Body of pancreas (tissue), 4 donors: Measurements from ENCODE around the gene OR2A42.
"Not testable (repeated sequence)": the region's sequence is repeated elsewhere in the genome, so short reads cannot be mapped to it uniquely, and the experiment has no call there.

ENCODE experiments used
- CTCF ChIP-seq, 7 experiments: fragments of 450-650 bp in 4 of 7; fragments of 200-600 bp in 3 of 7; sonication (generic) in 3 of 7; IDR thresholded peaks; one replicate each; pipeline ENCODE4 v1.5.1; 2016 to 2019; ENCODE audit warnings: antibody characterized with exemption in 7 of 7
- POLR2A ChIP-seq, 3 donors: fragments of 450-650 bp; IDR thresholded peaks; one replicate each; pipeline ENCODE4 v1.6.1; 2016; ENCODE audit warnings: antibody characterized with exemption in 3 of 3, mild to moderate bottlenecking in 2 of 3

GRCh38 chr7:144262128-144262527 lies 22.7 kb upstream of the OR2A42 start:
- TF ChIP-seq CTCF, POLR2A (IDR thresholded peaks at IDR 0.05): not testable (repeated sequence)
